Anterior cingulate cortex (tissue), 58 donors: ENCODE data around the gene ZNF655.
A peak's percentile ranks its signal among the peaks of the same experiment; 100 is the strongest.

Source experiments
- DNase-seq, 58 donors: peaks; one replicate each; lab custom pipeline; 2025; lab: John Stamatoyannopoulos, UW

Gene ZNF655

DNA sequence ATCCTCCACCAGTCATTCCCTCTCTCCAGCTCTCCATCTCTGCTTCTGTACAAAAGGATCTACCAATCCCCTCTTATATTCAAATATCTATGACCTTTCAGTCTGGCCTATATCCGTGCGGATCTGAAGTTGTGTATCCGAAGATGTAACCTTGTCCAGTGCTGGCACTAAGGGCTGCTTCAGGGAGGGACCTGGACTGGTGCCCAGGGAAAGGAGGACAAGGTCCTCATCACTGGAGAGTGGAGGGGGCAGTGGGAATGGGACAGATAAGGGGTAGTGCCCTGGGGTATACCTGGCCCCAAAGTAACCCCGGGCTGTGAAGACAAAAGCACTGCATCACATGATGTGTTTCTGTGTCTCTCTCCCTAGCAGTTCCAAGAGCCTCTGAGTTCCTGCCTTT is 41.4 kb downstream of the ZNF655 start:
- DNase-seq, result no peak

DNA sequence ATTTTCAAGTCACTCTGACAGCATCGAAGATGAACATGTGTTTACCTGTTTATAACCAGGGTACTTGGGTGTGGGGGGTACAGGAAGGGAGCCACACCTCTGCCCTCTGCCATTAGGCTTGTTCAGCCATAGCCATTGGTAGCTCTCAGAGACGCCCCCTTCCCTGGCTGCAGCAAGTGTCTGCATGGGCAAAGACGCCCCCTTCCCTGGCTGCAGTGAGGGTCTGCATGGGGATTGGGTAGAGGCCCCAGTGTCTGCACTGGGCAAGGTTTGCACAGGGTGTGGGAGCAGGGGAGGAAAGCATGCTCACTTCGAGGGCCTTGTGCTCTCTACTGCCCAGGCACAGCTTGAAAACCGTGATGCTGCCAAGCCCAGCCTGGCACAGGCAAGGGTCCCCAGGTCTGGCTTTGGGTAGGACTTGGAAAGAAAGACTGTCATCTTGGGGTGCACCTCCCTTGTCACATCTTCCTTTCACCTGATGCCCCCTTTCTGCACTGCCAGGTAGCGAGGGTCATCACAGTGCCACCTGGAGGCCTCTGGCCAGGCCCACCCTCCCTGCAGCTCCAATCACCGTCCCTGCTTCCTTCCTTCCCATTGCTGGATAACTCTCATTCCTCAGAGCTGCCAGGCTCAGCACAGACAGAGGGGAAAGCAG is 43.3 kb downstream of the ZNF655 start:
- no peak for DNase-seq

GRCh38 chr7:99605527-99605926 is 47.1 kb downstream of the ZNF655 start:
- no peak for DNase-seq

- DNase-seq, result no peak
Measured at GRCh38 chr7:99606531-99606930, 48.1 kb downstream of the ZNF655 start.

- DNase-seq, result no peak
Measured at GRCh38 chr7:99607548-99607947, 49.1 kb downstream of the ZNF655 start.

GRCh38 chr7:99614495-99614894 is 56.1 kb downstream of the ZNF655 start:
- DNase-seq, result no peak

GRCh38 chr7:99615989-99616358 is 57.5 kb downstream of the ZNF655 start:
- no peak for DNase-seq

GRCh38 chr7:99616359-99617191 is 58.1 kb downstream of the ZNF655 start, which contains the start of gene ZSCAN25:
ZSCAN25 (plus strand) TSS chr7:99616946; CDS start chr7:99619607, 2,661 bp downstream.
- DNase-seq, result peak; percentile 22 to 92 (median 79)

DNA sequence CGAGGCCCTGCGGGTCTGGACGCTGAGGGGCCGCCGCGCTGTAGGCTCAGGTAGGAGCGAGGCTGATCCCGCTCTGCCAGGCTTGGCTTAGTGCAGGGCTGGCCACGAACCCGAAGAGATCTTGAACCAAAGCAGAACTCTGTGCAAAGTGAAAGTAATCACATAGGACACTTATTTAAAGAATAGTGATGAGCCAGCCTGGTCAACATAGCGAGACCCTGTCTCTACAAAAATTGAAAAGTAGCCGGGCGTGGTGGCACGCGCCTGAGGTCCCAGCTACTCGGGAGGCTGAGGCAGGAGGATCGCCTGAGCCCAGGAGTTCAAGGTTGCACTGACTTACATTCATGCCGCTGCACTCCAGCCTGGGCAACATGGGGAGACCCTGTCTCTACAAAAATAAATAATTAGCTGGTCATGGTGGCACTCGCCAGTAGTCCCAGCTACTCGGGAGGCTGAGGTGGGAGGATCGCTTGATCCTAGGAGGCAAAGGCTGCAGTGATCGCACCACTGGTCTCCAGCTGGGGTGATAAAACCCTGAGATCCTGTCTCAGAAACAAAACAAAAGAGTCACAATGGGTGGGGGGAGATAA is 58.8 kb downstream of the ZNF655 start:
- DNase-seq, result no peak

DNA sequence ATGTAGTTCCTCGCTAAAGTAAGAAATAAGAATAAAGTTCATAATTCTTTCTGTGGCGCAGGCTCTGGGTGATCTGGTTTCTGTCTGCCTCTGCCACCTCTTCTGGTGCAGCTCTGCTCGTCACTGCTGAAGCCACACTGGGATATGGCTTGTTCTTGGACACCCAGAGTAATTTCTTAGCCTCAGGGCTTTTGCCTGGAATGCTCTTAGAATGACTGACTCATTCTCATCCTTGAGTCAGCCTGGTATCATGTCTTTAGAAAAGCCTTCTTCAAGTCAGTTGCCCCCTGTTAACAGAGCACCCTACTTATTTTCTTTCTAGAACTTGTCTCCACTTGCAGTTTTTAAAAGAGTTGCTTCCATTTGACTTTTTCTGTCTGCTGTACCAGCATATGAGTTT is 60.3 kb downstream of the ZNF655 start:
- no peak for DNase-seq

GRCh38 chr7:99619571-99620130 is 61.2 kb downstream of the ZNF655 start:
- DNase-seq, result no peak

GRCh38 chr7:99621271-99621670 is 62.8 kb downstream of the ZNF655 start:
- no peak for DNase-seq

DNA sequence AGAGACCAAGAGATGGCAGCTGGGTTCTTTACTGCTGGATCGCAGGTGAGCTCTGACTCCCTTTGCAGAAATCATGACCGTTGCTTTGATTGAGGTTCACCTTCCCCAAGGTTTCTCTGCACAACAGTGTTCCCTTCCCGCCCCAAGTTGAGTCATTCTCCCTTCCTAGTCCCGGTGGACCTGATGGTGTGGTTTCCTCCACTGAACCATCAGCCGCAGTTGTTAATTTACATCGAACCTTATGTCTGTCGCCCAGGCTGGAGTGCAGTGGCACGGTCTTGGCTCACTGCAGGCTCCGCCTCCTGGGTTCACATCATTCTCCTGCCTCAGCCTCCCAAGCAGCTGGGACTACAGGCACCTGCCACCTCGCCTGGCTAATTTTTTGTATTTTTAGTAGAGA is 64.2 kb downstream of the ZNF655 start:
- DNase-seq, result no peak

- no peak for DNase-seq
Measured at GRCh38 chr7:99623091-99623693, 64.8 kb downstream of the ZNF655 start.

DNA sequence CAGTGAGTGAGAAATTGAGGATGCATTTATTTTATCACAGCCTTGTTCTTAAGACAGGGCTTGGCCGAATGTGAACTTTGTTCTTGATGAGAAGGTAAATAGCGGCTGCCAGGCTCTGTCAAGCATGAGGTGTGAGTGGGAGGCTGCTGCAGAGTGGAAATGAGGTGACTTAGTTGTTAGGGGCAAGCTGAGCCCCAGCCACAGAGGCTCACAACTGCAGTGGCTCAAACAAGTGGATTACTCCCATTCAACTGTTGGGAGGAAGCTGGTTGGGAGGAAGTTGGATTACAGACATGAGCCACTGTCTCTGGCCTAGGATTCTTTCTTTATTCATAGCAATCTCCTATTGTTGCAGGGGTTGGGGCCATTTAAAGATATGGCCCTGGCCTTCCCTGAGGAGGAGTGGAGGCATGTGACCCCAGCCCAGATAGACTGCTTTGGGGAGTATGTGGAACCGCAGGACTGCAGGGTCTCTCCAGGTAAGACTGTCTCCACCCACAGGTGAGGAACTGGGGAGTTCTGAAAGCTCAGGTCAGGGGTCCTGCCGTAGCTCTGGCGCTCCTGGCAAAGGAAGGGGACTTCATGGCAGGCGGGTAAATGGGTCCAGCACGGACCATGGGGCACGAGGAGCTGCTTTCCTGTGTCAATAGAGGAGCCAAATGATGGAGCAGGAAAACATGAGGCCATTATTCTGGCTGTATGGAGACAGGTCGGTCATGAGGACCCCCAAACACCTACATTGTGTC is 65.4 kb downstream of the ZNF655 start:
- no peak for DNase-seq

- DNase-seq, result no peak
Measured at GRCh38 chr7:99624484-99624883, 66.0 kb downstream of the ZNF655 start.

- no peak for DNase-seq
Measured at GRCh38 chr7:99625321-99625720, 66.9 kb downstream of the ZNF655 start.

DNA sequence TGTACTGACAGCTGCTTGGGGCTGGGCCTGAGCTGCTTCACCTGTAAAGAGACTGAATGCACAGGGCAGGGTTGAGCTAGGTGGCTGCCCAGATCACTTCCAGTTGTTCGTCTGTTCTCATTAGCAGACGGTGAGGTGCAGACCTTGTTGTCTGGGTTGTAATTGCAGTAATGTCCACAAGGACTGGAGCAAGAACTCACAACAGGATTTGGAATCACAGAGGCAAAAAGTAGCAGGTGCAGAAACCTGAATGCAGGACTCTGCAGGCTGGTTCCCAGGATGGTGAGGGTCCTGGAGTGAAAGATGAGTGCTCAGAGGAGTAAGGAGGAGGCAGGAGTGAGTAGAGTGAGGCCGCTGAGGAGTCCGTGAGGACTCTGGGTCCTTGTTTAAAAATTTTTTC is 67.5 kb downstream of the ZNF655 start:
- DNase-seq, result no peak
